Esophagus muscularis mucosa (tissue), 4 donors: Measurements from ENCODE around the gene KCNAB2. TPM values are rescaled to one million over a fixed set of nuclear protein-coding genes. Genes with fewer than 3 reads are reported as not detected.

Experiments
- DNase-seq: peaks from one replicate; pipeline ENCODE4 v3.0.0-alpha.2; 2017; ENCODE audit errors: extremely low spot score
- H3K27ac ChIP-seq, 4 donors: fragments of 200-600 bp; sonication (generic); replicated peaks in 1 of 4; 1 replicate in 3 of 4; 2 replicates in 1 of 4; pipeline ENCODE4 v1.5.1; 2016 to 2019; ENCODE audit warnings: mild to moderate bottlenecking in 1 of 4
- H3K27me3 ChIP-seq, 4 donors: fragments of 200-600 bp; sonication (generic); one replicate each; pipeline versions ENCODE4 v1.5.1 to v1.6.0; 2016 to 2019
- H3K36me3 ChIP-seq, 4 donors: fragments of 200-600 bp; sonication (generic); one replicate each; pipeline ENCODE4 v1.5.1; 2016 to 2019
- H3K4me1 ChIP-seq, 4 donors: fragments of 200-600 bp; sonication (generic); one replicate each; pipeline ENCODE4 v1.5.1; 2016 to 2019
- H3K4me3 ChIP-seq, 4 donors: fragments of 200-600 bp; sonication (generic); 1 replicate in 2 of 4; 2 replicates in 2 of 4; pipeline ENCODE4 v1.5.1; 2016 to 2019; ENCODE audit warnings: mild to moderate bottlenecking in 4 of 4, moderate library complexity in 1 of 4
- H3K9me3 ChIP-seq, 4 donors: fragments of 200-600 bp; sonication (generic); 1 replicate in 3 of 4; 2 replicates in 1 of 4; pipeline ENCODE4 v1.5.1; 2016 to 2019
- CTCF ChIP-seq, 3 experiments: fragments of 200-600 bp in 2 of 3; fragments of 450-650 bp in 1 of 3; sonication (generic) in 2 of 3; IDR thresholded peaks; one replicate each; pipeline ENCODE4 v1.5.1; 2017 to 2019; ENCODE audit warnings: antibody characterized with exemption in 3 of 3, mild to moderate bottlenecking in 2 of 3, moderate library complexity in 1 of 3
- EP300 ChIP-seq: sonication (generic); formaldehyde crosslinking; IDR thresholded peaks from one replicate; pipeline ENCODE4 v1.6.1; 2017; ENCODE audit warnings: antibody characterized with exemption
- POLR2A ChIP-seq: fragments of 450-650 bp; IDR thresholded peaks from one replicate; pipeline ENCODE4 v1.6.1; 2017; ENCODE audit warnings: antibody characterized with exemption, moderate library complexity, mild to moderate bottlenecking, low read depth
- POLR2AphosphoS5 ChIP-seq, 2 donors: sonication (generic); formaldehyde crosslinking; IDR thresholded peaks; one replicate each; pipeline ENCODE4 v1.6.1; 2017; ENCODE audit warnings: antibody characterized with exemption in 2 of 2
- WGBS: methylation state at CpG from one replicate; pipeline ENCODE4 v1.1.5; 2018; 5-methylcytosine and 5-hydroxymethylcytosine counted together
- intact Hi-C: fragments of 100-400 bp; cut with DNase I; formaldehyde crosslinking; loops from one replicate; pipeline ENCODE4 v1.15.1; 2023
- total RNA-seq, 4 donors: library from RNA; depleted of rRNA; stranded (reverse); fragments of >200 nt; gene quantifications; one replicate each; pipeline versions ENCODE4 v1.1.0 to v1.2.1, GENCODE V29; 2016

Gene KCNAB2
- total RNA-seq, 4 donors from 2014 or later, result 10.4 to 19.3 (median 13.2) TPM

GRCh38 chr1:6121651-6122370, 76.1 kb downstream of the KCNAB2 start:
- Histone ChIP-seq H3K27ac (no peak overlapping the region), H3K4me3 (no peak overlapping the region), H3K9me3 (peaks cover 0 to 8% (median 0%) of the 10 kb centered on the region in 4 donors), H3K36me3 (peaks cover 0 to 4% (median 0%) of the 10 kb centered on the region in 4 donors), H3K4me1 (no peaks in the 10 kb centered on the region), H3K27me3 (peaks cover 0 to 18% (median 0%) of the 10 kb centered on the region in 4 donors)
- no peak for TF ChIP-seq CTCF (IDR thresholded peaks at IDR 0.05)
- no peak for TF ChIP-seq EP300
- 87% methylated on average over 17 of the region's 17 CpGs for WGBS
- intact Hi-C loops, result no loop called here
- DNase-seq, result no peak

GRCh38 chr1:6123083-6123482, 77.4 kb downstream of the KCNAB2 start:
- intact Hi-C loops, result no loop called here
- H3K27ac ChIP-seq, result no peak overlapping the region
- WGBS, result 68% methylated on average over 7 of the region's 7 CpGs
- H3K9me3 ChIP-seq, result no peaks in the 10 kb centered on the region
- H3K36me3 ChIP-seq, result peaks cover 0 to 4% (median 0%) of the 10 kb centered on the region in 4 donors
- peaks cover 0 to 30% (median 0%) of the 10 kb centered on the region in 4 donors for H3K27me3 ChIP-seq
- TF ChIP-seq POLR2A, result no peak
- TF ChIP-seq EP300, result no peak
- TF ChIP-seq CTCF (IDR thresholded peaks at IDR 0.05), result no peak
- TF ChIP-seq POLR2AphosphoS5 (IDR thresholded peaks at IDR 0.05), result no peak
- DNase-seq, result no peak
- H3K4me1 ChIP-seq, result peaks cover 4 to 13% (median 11%) of the 10 kb centered on the region in 4 donors
- no peak overlapping the region for H3K4me3 ChIP-seq

- no peaks in the 10 kb centered on the region for H3K9me3 ChIP-seq
- intact Hi-C loops, result no loop called here
- H3K27ac ChIP-seq, result no peak overlapping the region
Measured at GRCh38 chr1:6123816-6124215, 78.1 kb downstream of the KCNAB2 start.

GRCh38 chr1:6124341-6124740, 78.7 kb downstream of the KCNAB2 start:
- 100% methylated on average over 1 of the region's 12 CpGs for WGBS
- DNase-seq, result no peak

More at GRCh38 chr1:6123816-6124215, 78.1 kb downstream of the KCNAB2 start:
- Histone ChIP-seq H3K4me1 (peaks cover 4 to 13% (median 11%) of the 10 kb centered on the region in 4 donors), H3K4me3 (no peak overlapping the region), H3K27me3 (peaks cover 0 to 31% (median 0%) of the 10 kb centered on the region in 4 donors), H3K36me3 (peaks cover 0 to 4% (median 0%) of the 10 kb centered on the region in 4 donors)
- no peak for TF ChIP-seq POLR2AphosphoS5 (IDR thresholded peaks at IDR 0.05)
- no peak for TF ChIP-seq POLR2A
- TF ChIP-seq EP300, result no peak
- TF ChIP-seq CTCF (IDR thresholded peaks at IDR 0.05), result no peak
- 88% methylated on average over 9 of the region's 10 CpGs for WGBS
- no peak for DNase-seq

More at GRCh38 chr1:6124341-6124740, 78.7 kb downstream of the KCNAB2 start:
- Histone ChIP-seq H3K27me3 (peaks cover 0 to 31% (median 0%) of the 10 kb centered on the region in 4 donors), H3K4me3 (no peak overlapping the region), H3K27ac (no peak overlapping the region), H3K36me3 (peaks cover 0 to 4% (median 0%) of the 10 kb centered on the region in 4 donors), H3K4me1 (peaks cover 4 to 13% (median 11%) of the 10 kb centered on the region in 4 donors), H3K9me3 (no peaks in the 10 kb centered on the region)
- intact Hi-C loops, result no loop called here
- no peak for TF ChIP-seq POLR2A
- TF ChIP-seq CTCF (IDR thresholded peaks at IDR 0.05), result no peak
- TF ChIP-seq POLR2AphosphoS5 (IDR thresholded peaks at IDR 0.05), result no peak
- TF ChIP-seq EP300, result no peak
